ENCODE results near the gene PRKRA.
A peak's percentile ranks its signal among the peaks of the same experiment; 100 is the strongest.

DNA sequence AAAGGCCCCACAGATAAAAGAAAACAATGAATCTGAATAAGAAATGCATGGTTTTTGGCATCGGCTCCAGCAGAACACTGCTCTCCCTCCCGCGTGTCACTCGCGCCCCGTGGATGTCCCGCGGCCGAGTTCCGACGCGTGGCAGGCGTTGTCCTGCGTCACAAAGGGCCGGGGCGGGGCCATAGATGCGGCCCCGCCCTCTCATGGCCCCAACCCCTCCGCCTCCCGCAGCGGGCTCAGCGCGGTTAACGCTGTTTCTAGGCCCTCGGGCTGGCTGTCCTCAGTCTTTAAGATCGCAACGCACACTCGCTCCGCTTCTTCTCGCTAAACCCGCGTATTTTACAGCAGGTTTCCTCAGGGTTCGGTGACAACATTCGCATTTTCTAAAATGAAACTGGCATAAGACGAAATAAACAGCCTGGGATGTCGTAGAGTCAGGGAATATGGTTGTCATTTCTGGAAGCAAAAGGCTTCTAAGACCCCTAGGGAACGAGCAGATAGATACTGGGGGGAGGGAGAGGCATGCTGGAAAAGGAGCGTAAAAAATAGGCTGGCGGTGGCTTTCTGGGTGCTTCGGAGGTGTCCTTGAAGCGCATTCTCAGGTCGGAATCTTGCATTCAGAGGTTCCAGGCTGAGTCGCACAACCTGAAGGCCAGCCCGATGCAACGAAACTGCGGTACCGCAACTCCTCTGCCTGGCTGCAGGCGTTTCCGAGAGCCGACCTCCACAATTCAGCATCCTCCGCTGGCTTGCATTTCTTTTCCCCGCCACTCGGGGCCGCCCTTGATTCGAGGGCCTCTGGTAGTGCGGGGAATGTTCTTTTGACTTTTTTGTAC lies 27.7 kb upstream of the PRKRA start, which contains the start of gene FKBP7:
- TF ChIP-seq ZNF717 (CRISPR knock-in tag; IDR thresholded peaks at IDR 0.05) (no peak), ZBTB7A (IDR thresholded peaks at IDR 0.05; ENCODE audit: borderline replicate concordance, control insufficient read depth, low read depth, low read length) (0 out of 2 replicates have a peak, but pooled peaks have one; percentile 59), RBBP5 (IDR thresholded peaks at IDR 0.05; ENCODE audit: borderline replicate concordance, insufficient read depth, low read length, poor library complexity, severe bottlenecking) (peak; percentile 84), CHD4 (IDR thresholded peaks at IDR 0.05; ENCODE audit: insufficient read depth, insufficient replicate concordance, low read depth, low read length, poor library complexity, severe bottlenecking) (no peak), SIN3A (IDR thresholded peaks at IDR 0.05; ENCODE audit: borderline replicate concordance in 2 of 2, control insufficient read depth in 1 of 2, low read depth in 2 of 2, low read length in 2 of 2) (peak; percentile 55 to 85; a peak in 2 of 4 replicates), ZNF263 (CRISPR knock-in tag; IDR thresholded peaks at IDR 0.05; ENCODE audit: borderline replicate concordance) (no peak), ZNF324 (CRISPR knock-in tag; IDR thresholded peaks at IDR 0.05) (no peak), NR1H2 (CRISPR knock-in tag; IDR thresholded peaks at IDR 0.05) (peak; percentile 91)
- TF ChIP-seq, protein P1, sequence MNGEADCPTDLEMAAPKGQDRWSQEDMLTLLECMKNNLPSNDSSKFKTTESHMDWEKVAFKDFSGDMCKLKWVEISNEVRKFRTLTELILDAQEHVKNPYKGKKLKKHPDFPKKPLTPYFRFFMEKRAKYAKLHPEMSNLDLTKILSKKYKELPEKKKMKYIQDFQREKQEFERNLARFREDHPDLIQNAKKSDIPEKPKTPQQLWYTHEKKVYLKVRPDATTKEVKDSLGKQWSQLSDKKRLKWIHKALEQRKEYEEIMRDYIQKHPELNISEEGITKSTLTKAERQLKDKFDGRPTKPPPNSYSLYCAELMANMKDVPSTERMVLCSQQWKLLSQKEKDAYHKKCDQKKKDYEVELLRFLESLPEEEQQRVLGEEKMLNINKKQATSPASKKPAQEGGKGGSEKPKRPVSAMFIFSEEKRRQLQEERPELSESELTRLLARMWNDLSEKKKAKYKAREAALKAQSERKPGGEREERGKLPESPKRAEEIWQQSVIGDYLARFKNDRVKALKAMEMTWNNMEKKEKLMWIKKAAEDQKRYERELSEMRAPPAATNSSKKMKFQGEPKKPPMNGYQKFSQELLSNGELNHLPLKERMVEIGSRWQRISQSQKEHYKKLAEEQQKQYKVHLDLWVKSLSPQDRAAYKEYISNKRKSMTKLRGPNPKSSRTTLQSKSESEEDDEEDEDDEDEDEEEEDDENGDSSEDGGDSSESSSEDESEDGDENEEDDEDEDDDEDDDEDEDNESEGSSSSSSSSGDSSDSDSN (IDR thresholded peaks at IDR 0.05; ENCODE audit: borderline replicate concordance in 1 of 2, low read depth in 2 of 2, low read length in 2 of 2): peak in 1 of 2 experiments; percentile 57; a peak in 1 of 4 replicates
- TF ChIP-seq, protein P2, sequence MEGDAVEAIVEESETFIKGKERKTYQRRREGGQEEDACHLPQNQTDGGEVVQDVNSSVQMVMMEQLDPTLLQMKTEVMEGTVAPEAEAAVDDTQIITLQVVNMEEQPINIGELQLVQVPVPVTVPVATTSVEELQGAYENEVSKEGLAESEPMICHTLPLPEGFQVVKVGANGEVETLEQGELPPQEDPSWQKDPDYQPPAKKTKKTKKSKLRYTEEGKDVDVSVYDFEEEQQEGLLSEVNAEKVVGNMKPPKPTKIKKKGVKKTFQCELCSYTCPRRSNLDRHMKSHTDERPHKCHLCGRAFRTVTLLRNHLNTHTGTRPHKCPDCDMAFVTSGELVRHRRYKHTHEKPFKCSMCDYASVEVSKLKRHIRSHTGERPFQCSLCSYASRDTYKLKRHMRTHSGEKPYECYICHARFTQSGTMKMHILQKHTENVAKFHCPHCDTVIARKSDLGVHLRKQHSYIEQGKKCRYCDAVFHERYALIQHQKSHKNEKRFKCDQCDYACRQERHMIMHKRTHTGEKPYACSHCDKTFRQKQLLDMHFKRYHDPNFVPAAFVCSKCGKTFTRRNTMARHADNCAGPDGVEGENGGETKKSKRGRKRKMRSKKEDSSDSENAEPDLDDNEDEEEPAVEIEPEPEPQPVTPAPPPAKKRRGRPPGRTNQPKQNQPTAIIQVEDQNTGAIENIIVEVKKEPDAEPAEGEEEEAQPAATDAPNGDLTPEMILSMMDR (IDR thresholded peaks at IDR 0.05 in 2 of 3, conservative IDR thresholded peaks at IDR 0.05 in 1 of 3; ENCODE audit: insufficient read depth in 2 of 3, low read depth in 1 of 3, low read length in 3 of 3): peak; percentile 94 to 97 (median 96)
- TF ChIP-seq, protein P3, sequence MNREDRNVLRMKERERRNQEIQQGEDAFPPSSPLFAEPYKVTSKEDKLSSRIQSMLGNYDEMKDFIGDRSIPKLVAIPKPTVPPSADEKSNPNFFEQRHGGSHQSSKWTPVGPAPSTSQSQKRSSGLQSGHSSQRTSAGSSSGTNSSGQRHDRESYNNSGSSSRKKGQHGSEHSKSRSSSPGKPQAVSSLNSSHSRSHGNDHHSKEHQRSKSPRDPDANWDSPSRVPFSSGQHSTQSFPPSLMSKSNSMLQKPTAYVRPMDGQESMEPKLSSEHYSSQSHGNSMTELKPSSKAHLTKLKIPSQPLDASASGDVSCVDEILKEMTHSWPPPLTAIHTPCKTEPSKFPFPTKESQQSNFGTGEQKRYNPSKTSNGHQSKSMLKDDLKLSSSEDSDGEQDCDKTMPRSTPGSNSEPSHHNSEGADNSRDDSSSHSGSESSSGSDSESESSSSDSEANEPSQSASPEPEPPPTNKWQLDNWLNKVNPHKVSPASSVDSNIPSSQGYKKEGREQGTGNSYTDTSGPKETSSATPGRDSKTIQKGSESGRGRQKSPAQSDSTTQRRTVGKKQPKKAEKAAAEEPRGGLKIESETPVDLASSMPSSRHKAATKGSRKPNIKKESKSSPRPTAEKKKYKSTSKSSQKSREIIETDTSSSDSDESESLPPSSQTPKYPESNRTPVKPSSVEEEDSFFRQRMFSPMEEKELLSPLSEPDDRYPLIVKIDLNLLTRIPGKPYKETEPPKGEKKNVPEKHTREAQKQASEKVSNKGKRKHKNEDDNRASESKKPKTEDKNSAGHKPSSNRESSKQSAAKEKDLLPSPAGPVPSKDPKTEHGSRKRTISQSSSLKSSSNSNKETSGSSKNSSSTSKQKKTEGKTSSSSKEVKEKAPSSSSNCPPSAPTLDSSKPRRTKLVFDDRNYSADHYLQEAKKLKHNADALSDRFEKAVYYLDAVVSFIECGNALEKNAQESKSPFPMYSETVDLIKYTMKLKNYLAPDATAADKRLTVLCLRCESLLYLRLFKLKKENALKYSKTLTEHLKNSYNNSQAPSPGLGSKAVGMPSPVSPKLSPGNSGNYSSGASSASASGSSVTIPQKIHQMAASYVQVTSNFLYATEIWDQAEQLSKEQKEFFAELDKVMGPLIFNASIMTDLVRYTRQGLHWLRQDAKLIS (CRISPR knock-in tag; IDR thresholded peaks at IDR 0.05): no peak; the same call in 1 of the 2 replicates

Measured in K562 (cell line).